Measurements from ENCODE around the gene SLC10A7.

The SLC10A7 gene

GRCh38 chr4:146311238-146311970 is 210.3 kb downstream of the SLC10A7 start:
- no peak for DNase-seq (ENCODE audit: low read depth in 2 of 2)

- DNase-seq (ENCODE audit: low read depth in 2 of 2): no peak
Observed at GRCh38 chr4:146310319-146311021, 211.3 kb downstream of the SLC10A7 start.

- no peak for DNase-seq (ENCODE audit: low read depth in 2 of 2)
Observed at GRCh38 chr4:146308951-146309350, 212.8 kb downstream of the SLC10A7 start.

GRCh38 chr4:146302822-146303221 is 218.9 kb downstream of the SLC10A7 start:
- DNase-seq (ENCODE audit: low read depth in 2 of 2): no peak

DNA sequence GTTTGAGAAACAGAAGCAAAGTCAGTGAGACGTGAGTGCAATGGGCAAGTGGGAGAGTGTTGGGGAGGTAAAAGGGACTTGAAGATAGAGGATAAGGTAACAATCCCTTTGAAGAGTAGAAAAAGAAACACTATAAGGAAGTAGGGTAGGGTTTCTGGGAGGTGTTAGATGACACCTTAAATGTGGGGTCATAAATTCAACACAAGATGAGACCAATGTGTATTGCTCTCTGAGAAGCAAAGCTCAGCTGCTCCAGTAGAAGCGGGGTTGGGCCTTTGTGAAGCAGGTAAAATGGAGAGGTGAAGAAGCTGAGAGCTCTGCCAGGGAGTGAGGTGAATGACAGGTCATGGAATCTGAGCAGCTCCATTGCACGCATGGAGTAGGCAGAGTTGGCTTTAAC is 222.1 kb downstream of the SLC10A7 start:
- no peak for DNase-seq (ENCODE audit: low read depth in 2 of 2)

GRCh38 chr4:146294776-146295175 is 227.0 kb downstream of the SLC10A7 start:
- no peak for DNase-seq (ENCODE audit: low read depth in 2 of 2)

GRCh38 chr4:146292508-146292907 is 229.2 kb downstream of the SLC10A7 start:
- no peak for DNase-seq (ENCODE audit: low read depth in 2 of 2)

DNA sequence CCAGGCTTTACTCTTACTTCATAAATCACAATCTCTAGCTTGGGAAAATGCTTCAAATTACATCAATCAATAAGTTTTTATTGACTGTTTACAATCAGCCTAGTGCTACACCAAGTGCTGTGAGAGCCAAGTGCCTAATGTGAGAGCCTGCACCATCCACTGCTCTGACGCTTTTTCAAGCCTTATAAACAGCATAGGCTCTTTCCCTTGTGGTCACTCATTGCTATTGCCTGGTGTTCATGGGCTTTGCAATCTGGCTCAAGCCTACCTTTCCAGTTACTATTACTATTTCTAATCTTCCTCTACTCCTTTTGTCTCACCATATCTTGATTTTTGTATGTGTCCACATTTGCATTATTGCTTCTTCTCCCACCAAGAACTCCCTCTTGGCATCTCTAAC is 230.4 kb downstream of the SLC10A7 start:
- DNase-seq (ENCODE audit: low read depth in 2 of 2): no peak

GRCh38 chr4:146288193-146288592 is 233.5 kb downstream of the SLC10A7 start:
- DNase-seq (ENCODE audit: low read depth in 2 of 2): no peak

DNA sequence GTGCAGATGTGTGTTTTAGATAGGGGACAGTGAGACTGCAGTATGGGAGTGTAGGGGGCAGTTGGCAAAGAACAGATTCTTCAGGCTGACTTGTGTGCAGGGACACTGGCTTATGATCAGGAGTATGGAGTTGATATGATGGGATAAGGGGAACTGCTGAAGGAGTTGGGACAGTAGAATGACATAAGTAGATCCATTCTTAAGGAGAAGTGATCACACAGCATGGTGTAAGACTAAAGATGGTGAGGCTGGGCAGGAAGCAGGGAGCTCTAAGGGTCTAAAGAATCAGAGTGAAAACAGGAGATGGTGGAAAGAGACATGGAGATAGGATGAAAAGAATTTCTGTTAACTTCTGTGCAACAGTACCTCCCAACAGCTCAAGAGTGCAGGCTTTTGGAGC is 236.7 kb downstream of the SLC10A7 start:
- no peak for DNase-seq (ENCODE audit: low read depth in 2 of 2)

DNA sequence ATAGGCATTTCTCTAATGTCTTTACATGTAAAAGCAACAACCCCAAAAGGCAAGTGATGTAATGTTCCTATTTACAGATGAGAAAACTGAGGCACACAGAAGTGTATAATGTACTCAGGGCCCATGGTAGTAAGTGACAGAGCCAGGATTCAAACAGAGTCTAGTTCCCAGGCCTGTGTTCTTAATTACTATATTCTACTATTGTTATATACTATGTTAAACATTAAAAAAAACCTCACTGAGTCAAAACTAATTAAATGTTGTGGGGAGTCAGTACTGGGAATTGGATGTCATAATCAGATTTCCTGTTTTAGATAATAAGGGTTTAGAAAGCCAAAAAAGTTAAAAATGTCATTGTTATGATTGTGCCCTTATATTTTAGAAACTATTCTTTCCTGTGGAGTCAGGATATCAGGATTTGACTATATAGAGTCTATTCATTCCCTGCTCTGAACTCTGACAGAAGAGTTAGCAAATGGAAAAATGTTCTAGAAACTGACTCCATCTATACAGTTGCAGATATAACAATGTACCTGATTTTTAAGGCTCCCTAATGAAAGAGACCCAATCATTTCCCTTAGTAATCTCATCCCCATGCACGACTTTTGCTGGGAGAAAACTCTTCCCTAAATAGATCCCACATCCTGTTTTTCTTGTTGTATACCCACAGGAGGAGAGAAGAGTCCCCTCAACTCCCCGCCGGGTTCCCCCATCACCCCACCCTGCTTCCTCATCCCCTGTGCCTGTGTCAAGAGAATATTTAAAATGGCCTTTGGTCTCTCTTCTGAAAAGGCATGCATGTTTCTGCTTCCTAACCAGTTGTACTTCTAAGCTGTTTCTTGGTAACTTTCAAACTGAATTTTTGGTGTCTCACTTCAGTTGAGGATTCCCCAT is 237.7 kb downstream of the SLC10A7 start:
- DNase-seq (ENCODE audit: low read depth in 2 of 2): no peak

DNA sequence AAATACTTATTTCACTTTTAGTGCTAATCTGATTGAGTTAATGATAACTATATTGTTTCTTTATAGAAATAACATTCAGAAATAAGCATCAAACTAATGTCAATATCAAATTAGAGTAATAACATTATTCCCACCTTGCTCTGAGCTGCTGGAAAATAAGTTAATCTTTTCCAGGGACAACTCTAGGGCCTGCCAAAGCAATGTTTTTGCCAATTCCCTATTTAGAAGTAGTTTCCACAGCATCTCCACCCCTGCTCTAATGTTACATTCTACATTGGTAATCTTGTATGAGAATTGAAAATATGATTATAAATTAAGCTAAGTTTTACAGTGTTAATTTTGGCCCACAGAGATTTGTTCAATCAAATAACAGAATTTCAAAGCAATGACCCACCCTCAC is 239.1 kb downstream of the SLC10A7 start:
- no peak for DNase-seq (ENCODE audit: low read depth in 2 of 2)

DNA sequence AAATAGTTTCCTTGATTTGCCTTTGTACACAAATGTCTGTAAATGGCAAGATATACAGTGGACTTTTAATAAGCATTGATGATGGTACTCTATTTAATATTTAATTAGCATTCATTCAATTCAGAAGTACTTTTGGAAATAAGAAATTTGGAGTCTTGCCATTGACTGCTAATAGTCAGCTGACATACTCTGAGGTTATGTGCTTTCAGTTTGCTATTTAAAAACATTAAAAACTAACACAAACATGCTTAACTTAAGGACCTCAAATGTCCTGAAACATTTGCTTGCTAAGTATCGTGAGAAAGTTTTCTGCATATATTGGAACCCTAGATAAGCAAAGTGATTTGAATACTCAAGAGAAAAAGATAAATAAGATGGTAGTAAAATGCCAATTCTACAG is 242.8 kb downstream of the SLC10A7 start:
- no peak for DNase-seq (ENCODE audit: low read depth in 2 of 2)

- no peak for DNase-seq (ENCODE audit: low read depth in 2 of 2)
Observed at GRCh38 chr4:146275370-146275769, 246.4 kb downstream of the SLC10A7 start.

- DNase-seq (ENCODE audit: low read depth in 2 of 2): no peak
Observed at GRCh38 chr4:146274774-146275173, 247.0 kb downstream of the SLC10A7 start.

DNA sequence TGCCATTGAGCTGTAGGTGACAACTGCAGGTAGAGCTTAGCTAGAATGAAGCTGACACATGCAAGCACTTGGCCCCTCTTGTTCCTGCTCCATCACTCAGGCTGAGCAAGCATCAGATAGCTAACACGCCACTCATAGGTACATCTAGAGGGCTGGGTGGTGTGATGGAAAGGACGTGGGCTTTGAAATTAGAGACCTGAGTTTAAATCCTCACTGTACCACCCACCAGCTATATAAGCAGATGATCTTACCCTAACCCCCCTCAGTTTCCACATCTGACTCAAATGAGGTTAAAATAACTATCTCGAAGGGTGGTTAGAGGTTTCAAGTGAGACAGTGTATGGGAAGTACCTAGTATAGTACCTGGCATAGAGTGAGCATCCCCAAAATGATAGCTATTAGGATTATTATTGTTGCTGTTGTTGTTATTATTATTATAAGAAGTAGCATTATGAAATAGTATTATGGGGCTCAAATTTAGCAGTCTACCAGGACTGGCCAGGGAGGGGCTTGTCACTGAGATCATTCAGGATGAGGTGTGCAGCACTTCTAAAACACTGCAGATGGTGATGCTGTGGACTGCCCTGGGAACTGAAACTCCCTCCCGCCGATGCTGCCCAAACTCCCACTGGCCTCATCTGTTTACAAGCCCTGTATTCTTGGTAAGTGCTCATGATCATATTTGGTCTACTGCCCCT is 248.4 kb downstream of the SLC10A7 start:
- no peak for DNase-seq (ENCODE audit: low read depth in 2 of 2)

GRCh38 chr4:146271466-146271865 is 250.3 kb downstream of the SLC10A7 start:
- no peak for DNase-seq (ENCODE audit: low read depth in 2 of 2)

DNA sequence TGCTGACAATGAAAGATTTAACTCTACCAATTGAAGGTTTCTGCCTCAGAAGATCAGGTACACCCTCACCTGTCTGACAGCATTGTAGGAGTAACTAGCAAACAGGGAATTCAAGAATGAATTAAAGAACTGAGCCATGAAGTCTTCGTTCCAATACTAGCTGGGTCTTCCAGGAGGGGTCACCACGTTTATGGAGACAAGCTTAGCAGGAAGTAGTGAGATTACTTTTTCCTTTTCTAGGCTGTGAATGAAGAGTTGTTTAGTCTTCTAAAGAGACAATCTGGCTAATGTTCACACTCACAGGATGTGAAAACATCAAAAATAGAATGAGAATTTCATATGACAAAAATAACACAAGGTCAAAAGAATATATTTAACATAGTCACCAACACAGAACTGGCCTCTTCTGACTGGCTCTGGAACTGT is 252.5 kb downstream of the SLC10A7 start:
- no peak for DNase-seq (ENCODE audit: low read depth in 2 of 2)

- DNase-seq (ENCODE audit: low read depth in 2 of 2): no peak
Observed at GRCh38 chr4:146267826-146268225, 253.9 kb downstream of the SLC10A7 start.

GRCh38 chr4:146265950-146266490 is 255.7 kb downstream of the SLC10A7 start:
- DNase-seq (ENCODE audit: low read depth in 2 of 2): no peak

DNA sequence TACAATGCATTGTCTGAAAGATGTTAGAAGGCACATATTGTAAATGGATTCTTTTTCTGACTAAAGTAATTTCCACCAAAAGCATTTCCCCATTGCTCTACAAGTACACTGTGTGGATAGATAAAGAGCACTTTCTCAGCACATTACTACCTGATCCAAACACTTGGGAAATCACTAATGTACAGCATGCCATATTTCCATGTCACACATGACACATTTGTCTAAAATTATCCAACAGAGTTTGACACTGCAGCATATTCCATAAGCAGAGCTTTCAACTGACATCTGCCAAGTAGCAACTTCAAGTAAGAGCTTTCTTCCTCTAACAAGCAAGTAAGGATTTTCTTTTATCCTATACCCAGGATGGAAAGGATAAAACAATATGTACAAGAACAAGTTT is 257.9 kb downstream of the SLC10A7 start:
- no peak for DNase-seq (ENCODE audit: low read depth in 2 of 2)

DNA sequence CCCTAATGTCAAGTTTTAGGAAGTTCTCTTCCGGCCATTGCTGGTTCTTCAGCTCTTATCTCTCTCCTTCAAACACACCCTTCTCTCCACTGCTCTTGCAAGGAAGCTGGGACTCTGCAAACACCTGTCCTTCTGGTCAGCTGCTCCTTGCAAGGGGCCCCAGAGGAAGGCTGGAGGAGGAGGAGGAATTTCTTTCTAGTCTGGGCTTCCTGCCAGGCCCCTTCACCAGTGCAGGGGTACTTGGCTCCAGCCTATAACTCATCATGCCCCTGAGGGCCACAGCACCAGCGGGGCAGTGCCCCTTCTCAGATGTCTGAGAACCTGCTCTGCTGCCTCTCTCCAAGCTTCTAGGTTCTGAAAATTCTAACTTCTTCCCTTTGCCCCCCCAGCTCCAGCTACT is 260.7 kb downstream of the SLC10A7 start:
- DNase-seq (ENCODE audit: low read depth in 2 of 2): no peak

Measured in stimulated activated CD8-positive, alpha-beta memory T cell treated with anti-CD3 and anti-CD28 coated beads, Interleukin-7, amount 100 ng/mL, for 1 hour (primary cell).